Spinal cord (tissue), 10 donors: ENCODE measurements around the gene MACROD2. TPM values are rescaled to one million over a fixed set of nuclear protein-coding genes. Genes with fewer than 3 reads are reported as not detected.
A peak's percentile ranks its signal among the peaks of the same experiment; 100 is the strongest.
"Not testable (repeated sequence)": the region's sequence is repeated elsewhere in the genome, so short reads cannot be mapped to it uniquely, and the experiment has no call there.

ENCODE experiments used
- DNase-seq, 6 donors: peaks; one replicate each; pipeline versions ENCODE4 v3.0.0 to v3.0.0-alpha.2; 2013 to 2015; ENCODE audit warnings: low spot score in 6 of 6, low read depth in 4 of 6
- H3K27ac ChIP-seq: one replicate; pipeline ENCODE4 v1.5.1; 2013; ENCODE audit warnings: low read depth, low read length, control low read depth
- H3K27me3 ChIP-seq: one replicate; pipeline ENCODE4 v1.6.1; 2013; ENCODE audit warnings: low read length; ENCODE audit not compliant: control insufficient read depth, insufficient read depth
- H3K36me3 ChIP-seq: one replicate; pipeline ENCODE4 v1.6.1; 2013; ENCODE audit warnings: low read length; ENCODE audit not compliant: control insufficient read depth, insufficient read depth
- H3K4me1 ChIP-seq: one replicate; pipeline ENCODE4 v1.6.1; 2013; ENCODE audit warnings: low read length; ENCODE audit not compliant: control insufficient read depth, insufficient read depth
- H3K4me3 ChIP-seq: one replicate; pipeline ENCODE4 v1.5.1; 2013; ENCODE audit warnings: low read depth, low read length, control low read depth
- H3K9me3 ChIP-seq: one replicate; pipeline ENCODE4 v1.6.1; 2013; ENCODE audit warnings: low read length; ENCODE audit not compliant: control insufficient read depth, insufficient read depth
- WGBS: methylation state at CpG from one replicate; pipeline ENCODE4 v1.1.5; 2013; ENCODE audit warnings: missing lambda C conversion rate; ENCODE audit not compliant: insufficient coverage; 5-methylcytosine and 5-hydroxymethylcytosine counted together
- polyA plus RNA-seq, 2 donors: library from polyadenylated mRNA; unstranded; fragments of 120-200 nt; gene quantifications; one replicate each; pipeline ENCODE4 v1.2.1, GENCODE V29; 2013; ENCODE audit not compliant: insufficient read length in 2 of 2
- total RNA-seq, 2 donors: library from RNA; depleted of rRNA in 1 of 2; stranded (reverse); fragments of 120-200 nt in 1 of 2; fragments of >200 nt in 1 of 2; gene quantifications; one replicate each; pipeline versions ENCODE4 v1.2.3 to v1.2.4, GENCODE V29; 2013 to 2014
- donor health status: healthy.

MACROD2 gene
- total and polyA plus RNA-seq, 4 donors = 16.2 to 34.0 (median 23.6) TPM

DNA sequence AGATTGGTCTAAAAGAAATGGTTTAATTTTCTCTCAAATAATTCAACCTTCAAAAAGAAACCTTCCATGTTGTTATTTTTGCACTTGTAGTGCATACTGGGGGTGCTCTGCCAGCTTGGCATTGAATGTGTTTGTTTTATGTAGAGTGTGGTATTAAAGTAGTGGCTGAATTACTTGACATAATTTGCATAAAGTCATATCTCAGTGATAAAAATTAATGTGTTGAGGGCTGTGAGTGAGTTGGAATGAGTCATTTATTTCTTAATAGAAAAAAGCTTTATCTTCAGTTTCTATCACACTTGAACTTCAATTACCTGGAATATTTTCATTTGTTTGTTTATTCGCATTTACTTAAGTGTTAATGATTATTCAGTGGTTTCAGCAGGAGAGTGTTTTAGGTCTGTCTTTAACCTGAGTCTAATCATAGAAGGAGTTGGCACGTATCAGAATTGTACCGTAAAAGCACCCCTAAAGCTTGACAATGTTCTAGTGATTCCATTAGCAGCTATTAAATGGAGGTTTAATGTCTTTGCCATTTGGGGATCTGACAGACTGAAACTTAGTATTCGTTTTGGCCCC, 1143.3 kb downstream of the MACROD2 start:
- H3K4me3 ChIP-seq = no peak overlapping the region
- H3K27ac ChIP-seq = no peak overlapping the region
- no peaks in the 10 kb centered on the region for H3K4me1 ChIP-seq
- H3K27me3 ChIP-seq = no peaks in the 10 kb centered on the region
- H3K36me3 ChIP-seq = no peaks in the 10 kb centered on the region
- WGBS = no CpG with 5 or more reads among the region's 4 CpGs
- no peaks in the 10 kb centered on the region for H3K9me3 ChIP-seq
- peak in 3 of 6 donors; percentile 5 to 89 (median 13) for DNase-seq

DNA sequence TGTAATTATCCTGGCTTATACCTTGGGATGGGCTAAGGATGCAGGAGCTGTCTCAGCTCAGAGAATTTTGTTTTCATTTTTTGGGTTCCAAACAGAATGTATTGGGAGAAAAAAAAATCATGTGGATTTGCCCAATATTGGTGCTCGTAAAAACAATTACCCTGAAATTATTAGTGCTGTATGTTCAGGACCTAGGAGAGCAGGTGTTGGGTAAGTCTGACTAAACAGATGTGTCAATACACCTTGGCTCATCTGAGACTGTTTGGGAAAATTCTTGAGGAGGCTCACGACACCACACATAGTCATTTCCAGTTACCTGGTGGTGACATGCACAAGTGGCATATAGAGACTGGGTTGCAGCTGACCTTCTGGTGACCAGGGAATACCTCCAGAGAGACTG, 1144.2 kb downstream of the MACROD2 start:
- Histone ChIP-seq H3K4me1 (no peaks in the 10 kb centered on the region), H3K27ac (no peak overlapping the region), H3K36me3 (no peaks in the 10 kb centered on the region)

DNA sequence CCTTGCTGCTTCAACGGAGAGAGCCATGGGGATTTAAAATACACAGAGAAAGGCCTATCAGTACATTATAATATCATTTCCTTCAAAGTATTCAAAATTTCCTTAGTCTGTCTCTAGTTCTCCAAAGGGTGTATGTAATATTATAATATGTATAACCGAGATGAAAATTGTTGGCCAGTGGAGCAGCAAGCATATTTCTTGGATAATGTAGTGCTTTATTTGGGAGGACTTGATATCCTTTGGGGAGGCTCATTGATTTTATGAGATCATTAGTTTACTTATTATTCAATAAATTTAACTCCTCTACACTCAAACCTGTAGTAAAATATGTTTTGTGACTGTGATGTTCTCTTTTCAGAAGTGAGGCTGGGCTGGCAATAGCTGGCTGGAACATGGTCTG, 1145.0 kb downstream of the MACROD2 start:
- H3K4me1 ChIP-seq = no peaks in the 10 kb centered on the region
- H3K4me3 ChIP-seq = no peak overlapping the region
- WGBS = no CpG with 5 or more reads among the region's 2 CpGs
- no peaks in the 10 kb centered on the region for H3K27me3 ChIP-seq
- H3K27ac ChIP-seq = no peak overlapping the region
- DNase-seq = no peak
- H3K36me3 ChIP-seq = no peaks in the 10 kb centered on the region
- H3K9me3 ChIP-seq = no peaks in the 10 kb centered on the region

More for the DNA sequence above, 1144.2 kb downstream of the MACROD2 start:
- DNase-seq = no peak
- no peaks in the 10 kb centered on the region for H3K9me3 ChIP-seq
- WGBS = 100% methylated on average over 1 of the region's 2 CpGs
- H3K27me3 ChIP-seq = no peaks in the 10 kb centered on the region
- no peak overlapping the region for H3K4me3 ChIP-seq

DNA sequence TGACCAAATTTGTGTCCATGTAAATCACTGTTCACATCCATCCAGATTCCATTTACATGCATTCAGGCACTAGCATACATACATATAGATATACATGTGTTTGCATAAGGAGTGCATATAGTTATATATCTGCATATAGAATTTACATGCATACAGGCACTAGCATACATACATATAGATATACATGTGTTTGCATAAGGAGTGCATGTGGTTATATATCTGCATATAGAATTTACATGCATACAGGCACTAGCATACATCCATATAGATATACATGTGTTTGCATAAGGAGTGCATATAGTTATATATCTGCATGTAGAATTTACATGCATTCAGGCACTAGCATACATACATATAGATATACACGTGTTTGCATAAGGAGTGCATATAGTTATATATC, 1145.6 kb downstream of the MACROD2 start:
- not testable (repeated sequence) for H3K27ac ChIP-seq, H3K36me3 ChIP-seq, H3K4me1 ChIP-seq, H3K27me3 ChIP-seq, DNase-seq, H3K9me3 ChIP-seq, H3K4me3 ChIP-seq
- no CpG with 5 or more reads among the region's 1 CpG for WGBS

DNA sequence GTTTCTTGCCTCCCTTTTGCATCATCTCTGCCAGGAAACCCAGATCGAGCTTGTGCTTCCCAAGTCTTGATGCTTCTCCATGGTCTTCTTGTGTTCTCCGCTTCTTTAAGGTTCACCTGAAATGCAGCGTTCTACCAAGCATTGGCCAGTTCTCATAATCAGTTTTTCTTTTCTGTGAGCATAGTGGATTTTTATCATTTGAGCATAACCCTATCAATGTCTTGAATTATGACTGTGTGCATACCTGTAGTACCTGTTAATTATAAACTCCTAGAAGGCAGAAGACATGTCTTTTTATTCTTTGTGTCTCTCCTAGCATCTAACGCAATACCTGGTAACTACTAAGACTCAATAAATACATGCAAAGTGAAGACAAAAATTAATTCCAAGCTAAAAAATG, 1146.5 kb downstream of the MACROD2 start:
- H3K4me3 ChIP-seq = no peak overlapping the region
- DNase-seq = no peak
- 100% methylated on average over 1 of the region's 4 CpGs for WGBS
- H3K4me1 ChIP-seq = no peaks in the 10 kb centered on the region
- no peaks in the 10 kb centered on the region for H3K36me3 ChIP-seq
- H3K27me3 ChIP-seq = no peaks in the 10 kb centered on the region
- H3K9me3 ChIP-seq = no peaks in the 10 kb centered on the region
- H3K27ac ChIP-seq = no peak overlapping the region

DNA sequence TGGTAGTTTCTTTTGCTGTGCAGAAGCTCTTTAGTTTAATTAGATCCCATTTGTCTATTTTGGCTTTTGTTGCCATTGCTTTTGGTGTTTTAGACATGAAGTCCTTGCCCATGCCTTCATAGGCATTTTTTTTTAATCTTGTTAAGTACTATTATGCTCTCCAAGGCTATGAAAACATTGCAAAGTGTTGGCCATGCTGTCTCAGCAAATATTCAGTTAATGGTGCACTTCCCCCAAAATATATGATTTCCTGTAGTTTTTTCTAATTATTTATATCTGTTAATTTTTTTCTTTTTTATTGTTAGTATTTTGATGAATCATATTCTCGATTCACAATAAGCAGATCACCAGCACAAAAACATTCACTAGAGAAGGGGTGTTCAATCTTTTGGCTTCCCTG, 1148.2 kb downstream of the MACROD2 start:
- no peak overlapping the region for H3K27ac ChIP-seq
- DNase-seq = no peak
- WGBS = no CpG with 5 or more reads among the region's 1 CpG
- no peaks in the 10 kb centered on the region for H3K4me1 ChIP-seq
- no peak overlapping the region for H3K4me3 ChIP-seq
- H3K9me3 ChIP-seq = no peaks in the 10 kb centered on the region
- no peaks in the 10 kb centered on the region for H3K27me3 ChIP-seq
- no peaks in the 10 kb centered on the region for H3K36me3 ChIP-seq

DNA sequence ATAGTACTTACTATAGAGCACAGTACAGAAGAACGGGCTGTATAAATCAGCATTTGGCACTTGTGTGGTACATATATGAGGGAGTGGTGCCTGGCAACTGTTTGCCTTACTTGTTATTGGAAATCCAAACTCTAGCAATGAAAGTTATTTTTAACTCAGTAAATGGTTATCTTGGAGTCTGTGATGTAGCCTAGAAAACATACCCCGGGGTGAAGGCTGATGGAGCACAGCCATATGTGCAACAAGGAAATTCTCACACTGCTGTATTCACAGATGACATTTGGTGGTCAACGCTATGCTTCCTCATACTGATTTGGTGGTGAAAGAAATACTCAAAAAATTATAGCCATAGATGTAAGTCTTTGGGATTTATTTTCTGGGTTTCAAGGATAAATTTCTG, 1149.6 kb downstream of the MACROD2 start:
- Histone ChIP-seq H3K36me3 (no peaks in the 10 kb centered on the region), H3K27me3 (no peaks in the 10 kb centered on the region), H3K4me1 (no peaks in the 10 kb centered on the region), H3K27ac (no peak overlapping the region), H3K4me3 (no peak overlapping the region), H3K9me3 (no peaks in the 10 kb centered on the region)
- peak in 1 of 6 donors; percentile 38 for DNase-seq
- WGBS = no CpG with 5 or more reads among the region's 3 CpGs

DNA sequence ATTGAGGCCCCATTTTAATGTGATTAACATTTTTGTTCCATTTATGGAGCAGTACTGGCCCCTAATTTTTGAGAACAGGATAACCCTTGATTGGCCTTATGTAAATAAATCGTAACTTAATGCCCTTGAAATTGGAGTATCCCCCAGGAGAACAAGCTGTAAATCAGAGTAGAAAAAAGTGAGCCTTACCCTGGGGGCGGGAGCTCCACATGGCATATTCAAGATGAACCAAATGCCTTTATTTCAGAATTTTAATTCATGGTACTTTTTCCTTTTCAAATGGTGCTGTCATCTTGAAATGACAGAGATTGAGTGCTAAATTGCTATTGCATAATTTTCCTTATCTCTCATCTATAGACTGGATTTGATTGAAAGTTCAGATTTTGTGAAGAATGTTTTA, 1151.6 kb downstream of the MACROD2 start:
- no peak for DNase-seq
- no CpG with 5 or more reads among the region's 2 CpGs for WGBS

DNA sequence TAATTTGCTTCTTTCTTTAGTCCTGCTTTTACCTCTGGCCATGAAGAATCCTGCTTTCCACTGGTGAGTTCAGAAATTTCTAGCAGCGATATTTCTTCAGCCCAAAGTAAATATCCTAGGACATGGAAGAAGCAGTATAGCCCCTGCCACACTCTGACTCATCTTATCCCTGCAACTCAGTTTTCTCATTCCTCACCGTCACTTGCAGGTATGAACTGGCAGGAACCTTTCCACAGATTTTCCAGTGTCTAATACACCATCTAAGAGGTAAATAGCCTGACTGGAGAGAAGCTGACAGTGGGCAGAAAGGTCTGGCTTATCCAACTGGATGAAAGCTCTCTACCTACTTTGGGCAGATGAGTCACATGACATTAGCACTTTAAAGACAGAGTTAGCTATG, 1158.8 kb downstream of the MACROD2 start:
- WGBS = 100% methylated on average over 2 of the region's 2 CpGs
- Histone ChIP-seq H3K4me1 (no peaks in the 10 kb centered on the region), H3K4me3 (no peak overlapping the region), H3K36me3 (no peaks in the 10 kb centered on the region), H3K9me3 (no peaks in the 10 kb centered on the region), H3K27ac (no peak overlapping the region), H3K27me3 (no peaks in the 10 kb centered on the region)
- no peak for DNase-seq

More for the DNA sequence above, 1151.6 kb downstream of the MACROD2 start:
- no peaks in the 10 kb centered on the region for H3K9me3 ChIP-seq
- H3K36me3 ChIP-seq = no peaks in the 10 kb centered on the region
- no peak overlapping the region for H3K4me3 ChIP-seq
- H3K4me1 ChIP-seq = no peaks in the 10 kb centered on the region
- H3K27ac ChIP-seq = no peak overlapping the region
- no peaks in the 10 kb centered on the region for H3K27me3 ChIP-seq

DNA sequence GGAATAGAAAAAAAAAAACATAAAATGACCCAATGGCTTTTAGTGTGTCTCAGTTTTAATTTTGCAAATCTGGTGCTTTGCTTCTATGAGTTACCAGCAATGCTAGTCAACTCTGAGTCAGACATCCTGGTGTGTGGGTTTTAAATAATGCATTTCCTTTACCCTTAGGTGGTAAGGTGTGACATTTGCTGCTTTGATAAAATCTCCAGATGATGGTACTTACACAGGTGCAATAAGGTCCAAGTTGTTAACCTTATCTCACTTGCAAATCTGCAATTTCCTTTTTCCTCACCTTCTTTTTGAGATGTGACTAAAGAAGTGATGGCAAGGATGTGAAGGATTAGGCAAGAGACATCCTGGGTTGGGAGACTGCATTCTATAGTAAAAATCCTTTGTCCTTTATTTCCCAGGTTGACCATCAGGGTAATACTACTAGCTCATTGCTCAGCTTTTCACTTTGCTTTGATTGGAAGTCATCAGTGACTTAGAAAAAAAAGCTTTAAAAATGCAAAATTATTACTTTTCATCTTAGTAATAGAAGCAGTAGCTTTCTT, 1160.6 kb downstream of the MACROD2 start:
- DNase-seq = no peak
- no peaks in the 10 kb centered on the region for H3K9me3 ChIP-seq
- H3K27ac ChIP-seq = no peak overlapping the region
- H3K4me1 ChIP-seq = no peaks in the 10 kb centered on the region
- no peaks in the 10 kb centered on the region for H3K27me3 ChIP-seq
- H3K36me3 ChIP-seq = no peaks in the 10 kb centered on the region
- H3K4me3 ChIP-seq = no peak overlapping the region
